SIG-M5 treated with dmso at 0.1 percent for 504 hours (cell line): ENCODE data around the gene CLEC16A.
"Not testable (repeated sequence)": the region's sequence is repeated elsewhere in the genome, so short reads cannot be mapped to it uniquely, and the experiment has no call there.

Experiments used
- DNase-seq: peaks from one replicate; lab custom pipeline; 2025; ENCODE audit not compliant: unreplicated experiment; lab: John Stamatoyannopoulos, UW

Gene CLEC16A

GRCh38 chr16:10939649-10940234 is 4.6 kb upstream of the CLEC16A start:
- DNase-seq, result no peak

GRCh38 chr16:10940501-10941079 is 3.8 kb upstream of the CLEC16A start:
- DNase-seq, result no peak

GRCh38 chr16:10941127-10941933 is 3.0 kb upstream of the CLEC16A start:
- DNase-seq, result no peak

- not testable (repeated sequence) for DNase-seq
Observed at GRCh38 chr16:10941935-10942351, 2.4 kb upstream of the CLEC16A start.

GRCh38 chr16:10942352-10943063 is 1.9 kb upstream of the CLEC16A start, which contains the start of gene DEXI:
TSS of gene DEXI (minus strand) at chr16:10942468. CDS start at chr16:10942005, 463 bp downstream.
- peak; percentile 83 for DNase-seq

GRCh38 chr16:10943064-10943353 is 1.4 kb upstream of the CLEC16A start:
- DNase-seq, result no peak

GRCh38 chr16:10945065-10945787 is 862 bp downstream of the CLEC16A start:
- no peak for DNase-seq

- DNase-seq, result no peak
Observed at GRCh38 chr16:10946308-10946707, 1.9 kb downstream of the CLEC16A start.

GRCh38 chr16:10947211-10947787 is 2.9 kb downstream of the CLEC16A start:
- DNase-seq, result no peak

GRCh38 chr16:10949424-10949970 is 5.1 kb downstream of the CLEC16A start:
- peak; percentile 83 for DNase-seq

- DNase-seq, result no peak
Observed at GRCh38 chr16:10950393-10950792, 6.0 kb downstream of the CLEC16A start.

GRCh38 chr16:10951026-10951425 is 6.7 kb downstream of the CLEC16A start:
- DNase-seq, result no peak

- DNase-seq, result no peak
Observed at GRCh38 chr16:10954903-10955302, 10.5 kb downstream of the CLEC16A start.

- no peak for DNase-seq
Observed at GRCh38 chr16:10957771-10958482, 13.6 kb downstream of the CLEC16A start.

- DNase-seq, result no peak
Observed at GRCh38 chr16:10959161-10959560, 14.8 kb downstream of the CLEC16A start.

GRCh38 chr16:10961231-10961630 is 16.9 kb downstream of the CLEC16A start:
- DNase-seq, result no peak

GRCh38 chr16:10964039-10964890 is 19.9 kb downstream of the CLEC16A start:
- peak; percentile 78 for DNase-seq

GRCh38 chr16:10964891-10965326 is 20.5 kb downstream of the CLEC16A start:
- no peak for DNase-seq
